ENCODE results near the gene PRELP.

DNA sequence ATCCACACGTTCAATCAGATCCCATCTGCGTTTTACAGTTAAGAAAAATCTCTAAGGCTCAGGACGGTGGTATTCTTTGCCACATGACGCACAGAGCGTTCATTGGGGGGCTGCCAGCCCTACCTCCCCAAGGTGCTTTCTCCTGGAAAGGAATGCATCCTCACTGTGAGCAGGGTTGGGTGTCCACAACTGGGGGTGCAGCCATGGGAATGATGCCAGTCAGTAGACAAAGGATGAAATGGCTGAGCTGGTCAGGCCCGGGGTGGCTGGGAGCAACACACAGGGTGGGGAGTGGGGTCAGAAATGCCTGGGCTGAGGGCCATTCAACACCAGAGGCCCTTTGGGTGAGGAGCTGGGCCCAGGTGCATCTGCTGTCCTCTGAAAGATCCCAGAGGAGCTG, 44.3 kb downstream of the PRELP start:
- no peak for TF ChIP-seq CTCF (IDR thresholded peaks at IDR 0.05)
- no peak for TF ChIP-seq POLR2A (IDR thresholded peaks at IDR 0.05)
